SK-MEL-5 (cell line): ENCODE data around the gene PIK3R2. TPM values are rescaled to one million over a fixed set of nuclear protein-coding genes. Genes with fewer than 3 reads are reported as not detected.
A peak's percentile ranks its signal among the peaks of the same experiment; 100 is the strongest.
"Not testable (repeated sequence)": the region's sequence is repeated elsewhere in the genome, so short reads cannot be mapped to it uniquely, and the experiment has no call there.

Source experiments
- DNase-seq: peaks from one replicate; pipeline ENCODE4 v3.0.0-alpha.2; 2016; ENCODE audit warnings: low read depth, low spot score
- in situ Hi-C: cut with HindIII; loops from 2 replicates; pipeline ENCODE4 v1.10.0; 2016; ENCODE audit warnings: low sequenced_read_pairs, high pct_unique_total_duplicates, low pct_unique_long_range_greater_than_20kb
- polyA plus RNA-seq, 2 experiments: library from polyadenylated mRNA; depleted of rRNA; stranded (reverse); fragments of >200 nt; gene quantifications; 2 replicates each; pipeline ENCODE4 v1.2.3, GENCODE V29; 2015
- total RNA-seq: library from RNA; depleted of rRNA; stranded (reverse); fragments of >200 nt; shearing (Covaris generic); gene quantifications from 2 replicates; pipeline ENCODE4 v1.2.3, GENCODE V29; 2014; rRNA removed

Gene PIK3R2
- 7.2 and 8.9 TPM in 2 replicates for total RNA-seq
- polyA plus RNA-seq (2015; cell fraction: cytosol; rRNA removed): 27.3 and 49.6 TPM in 2 replicates
- polyA plus RNA-seq (2015; cell fraction: nucleus; rRNA removed): 6.2 and 20.5 TPM in 2 replicates

DNA sequence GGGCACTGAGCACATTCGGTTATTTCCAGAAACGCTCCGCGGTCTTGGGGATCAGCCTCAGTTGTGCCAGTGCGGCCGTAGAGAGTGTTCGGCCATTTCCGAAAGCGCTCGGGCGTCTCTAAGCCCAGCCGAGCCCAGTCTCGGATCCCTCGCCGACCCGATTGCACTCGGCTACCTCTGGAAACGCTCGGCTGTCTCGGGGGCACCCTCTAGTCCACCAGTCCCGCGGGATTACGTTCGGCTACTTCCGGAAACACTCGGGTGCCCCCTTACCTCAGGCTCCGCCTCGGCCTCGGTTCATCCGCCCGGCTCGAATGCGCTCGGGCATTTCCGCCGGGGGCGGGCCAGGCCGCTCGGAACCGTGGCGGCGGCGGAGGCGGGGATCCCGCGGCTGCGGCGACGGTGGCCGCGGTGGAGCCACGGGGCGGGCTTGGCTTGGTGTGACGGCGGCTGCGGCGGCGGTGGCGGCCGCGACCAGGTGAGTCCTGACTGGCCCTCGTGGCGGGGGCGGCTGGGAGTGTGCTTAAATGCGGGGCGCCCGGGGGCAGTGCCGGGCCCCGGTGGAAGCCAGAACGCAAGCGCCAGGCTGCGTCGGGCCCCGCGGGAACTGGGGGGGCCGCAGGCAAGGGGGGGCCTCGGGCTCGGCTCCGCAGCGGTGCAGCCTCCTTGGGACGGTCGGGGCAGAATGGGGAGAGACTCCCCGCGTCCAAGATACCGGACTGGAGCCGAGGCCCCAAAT is at the start of gene PIK3R2:
Gene PIK3R2, plus strand, starts transcription at position 347 of the 739 bp plus-strand sequence. CDS start 2,717 bp downstream, outside the sequence.
- DNase-seq: peak; percentile 98
- in situ Hi-C loops: no loop called here

DNA sequence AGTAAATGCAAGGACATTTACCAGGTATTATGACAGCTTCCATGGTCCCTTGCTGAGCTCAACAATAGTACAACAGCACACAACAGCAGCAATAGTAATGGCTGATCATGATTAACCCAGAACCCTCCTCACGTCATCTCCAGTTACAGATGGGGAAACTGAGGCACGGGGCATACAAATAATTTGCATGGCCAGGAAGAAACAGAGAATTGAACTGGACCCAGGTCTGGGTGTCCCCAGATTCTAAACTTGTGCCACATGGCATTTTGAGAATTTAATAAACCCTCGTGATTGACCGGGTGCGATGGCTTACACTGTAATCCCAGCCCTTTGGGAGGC is 48.2 kb upstream of the PIK3R2 start:
- DNase-seq: no peak
- in situ Hi-C loops: no loop called here

DNA sequence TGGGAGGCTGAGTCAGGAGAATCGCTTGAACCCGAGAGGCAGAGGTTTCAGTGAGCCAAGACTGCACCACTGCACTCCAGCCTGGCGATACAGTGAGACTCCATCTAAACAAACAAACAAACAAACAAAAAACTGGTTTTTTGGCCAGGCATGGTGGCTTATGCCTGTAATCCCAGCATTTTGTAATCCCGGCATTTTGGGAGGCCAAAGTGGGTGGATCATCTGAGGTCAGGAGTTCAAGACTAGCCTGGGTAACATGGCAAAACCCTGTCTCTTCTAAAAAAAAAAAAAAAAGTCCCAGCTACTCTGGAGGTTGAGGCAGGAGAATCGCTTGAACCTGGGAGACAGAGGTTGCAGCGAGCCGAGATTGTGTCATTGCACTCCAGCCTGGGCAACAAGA is 47.7 kb upstream of the PIK3R2 start:
- in situ Hi-C loops: not testable (repeated sequence)

DNA sequence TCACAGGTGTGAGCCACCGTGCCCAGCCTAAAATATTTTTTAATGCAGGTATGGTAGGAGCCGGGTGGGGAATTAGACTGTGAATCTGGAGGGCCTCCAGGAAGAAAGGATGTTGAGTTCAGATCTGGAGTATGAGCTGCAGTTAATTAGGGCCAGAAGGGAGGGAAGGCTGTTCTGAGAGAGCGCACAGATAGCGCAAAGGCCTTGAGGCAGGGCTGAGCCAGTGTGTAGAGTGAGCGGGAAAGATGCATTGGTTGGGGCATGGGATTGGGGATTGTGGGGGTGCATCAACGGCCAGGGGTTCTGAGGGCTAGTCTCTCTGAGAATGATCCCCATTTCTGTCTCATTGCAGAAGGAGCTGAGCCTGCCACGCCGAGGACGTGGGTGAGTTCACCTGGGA is 45.7 kb upstream of the PIK3R2 start:
- in situ Hi-C loops: no loop called here
- DNase-seq: no peak

More for the DNA sequence above, 47.7 kb upstream of the PIK3R2 start:
- not testable (repeated sequence) for DNase-seq

DNA sequence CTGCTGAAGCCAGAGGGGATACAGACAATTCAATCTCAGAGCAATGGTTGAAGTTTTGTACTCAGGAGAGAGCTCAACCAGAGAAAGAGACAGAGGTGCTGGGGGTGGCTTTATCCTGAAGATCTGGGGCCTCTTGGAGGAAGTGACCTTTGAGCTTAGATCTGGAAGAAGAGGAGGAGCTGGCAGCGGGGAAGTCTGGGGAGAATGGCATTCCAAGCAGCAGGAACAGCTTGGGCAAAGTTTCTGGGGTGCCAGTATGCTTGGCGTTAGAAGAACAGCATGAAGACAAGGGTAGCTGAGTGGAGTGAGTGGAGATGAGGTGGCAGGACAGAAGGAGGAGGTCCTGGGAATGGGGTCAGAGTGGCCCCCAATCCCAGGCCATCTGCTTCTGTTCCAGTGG is 44.1 kb upstream of the PIK3R2 start:
- DNase-seq: no peak
- in situ Hi-C loops: no loop called here

DNA sequence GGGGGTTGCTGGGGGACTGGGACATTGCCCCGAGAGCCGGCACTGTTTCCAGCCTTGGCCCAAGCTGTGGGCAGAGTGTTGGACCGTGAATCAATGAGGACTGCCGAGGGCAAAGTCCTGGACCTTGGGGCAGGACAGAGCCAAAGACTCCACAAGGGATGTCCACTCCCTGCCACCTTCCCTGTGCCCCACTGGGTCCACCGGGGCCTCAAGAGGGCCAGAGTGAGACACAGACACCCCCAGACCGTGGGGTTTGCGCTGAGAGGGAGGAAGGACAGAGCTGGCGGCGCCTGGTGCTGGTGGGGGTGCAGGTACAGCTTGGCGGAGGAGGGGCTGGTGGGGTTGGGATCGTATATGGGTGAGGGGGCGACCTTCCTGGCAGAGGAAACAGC is 43.6 kb upstream of the PIK3R2 start:
- no peak for DNase-seq
- in situ Hi-C loops: no loop called here

DNA sequence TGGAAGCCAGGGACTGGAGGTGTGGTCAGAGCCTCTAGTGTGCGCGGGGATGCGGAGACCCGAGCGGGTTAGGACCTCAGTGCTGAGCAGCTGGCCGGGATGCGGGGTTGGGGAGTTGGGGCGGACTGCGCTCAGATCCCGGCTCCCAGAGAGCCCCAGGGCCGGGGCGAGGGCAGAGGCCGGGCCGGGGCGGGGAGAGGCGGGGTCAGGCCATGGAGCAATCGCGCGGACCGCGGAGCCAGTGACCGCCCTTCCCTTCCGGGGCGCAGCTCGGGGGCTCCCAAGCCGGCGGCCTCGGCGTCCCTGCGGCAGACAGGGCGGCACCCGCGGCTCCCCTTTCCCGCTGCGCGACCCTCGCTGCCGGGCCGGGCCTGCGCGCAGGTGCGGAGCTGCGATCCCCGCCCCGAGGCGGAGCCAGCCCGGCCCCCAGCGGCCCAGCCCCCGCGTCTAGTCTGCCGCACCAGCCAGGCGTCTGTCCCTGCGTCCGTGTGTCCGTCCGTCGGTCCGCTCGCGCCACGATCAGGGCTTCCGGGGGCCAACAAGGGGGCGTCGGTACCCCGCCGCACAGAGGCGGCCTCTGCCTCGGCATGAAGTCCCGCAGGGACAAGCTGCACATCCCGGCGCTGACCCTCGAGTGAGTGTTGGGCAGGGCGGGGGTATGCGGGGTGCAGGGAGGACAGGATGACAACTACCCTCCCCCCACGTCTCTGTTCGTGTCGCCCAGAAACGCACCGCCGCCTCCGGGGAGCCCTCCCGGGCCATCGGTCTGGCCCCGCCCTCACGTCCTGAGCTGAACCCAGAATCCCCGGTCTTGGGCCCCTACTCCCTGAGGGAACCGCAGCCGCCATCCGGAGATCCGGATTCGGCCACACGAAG is 43.0 kb upstream of the PIK3R2 start:
- in situ Hi-C loops: no loop called here
- no peak for DNase-seq

DNA sequence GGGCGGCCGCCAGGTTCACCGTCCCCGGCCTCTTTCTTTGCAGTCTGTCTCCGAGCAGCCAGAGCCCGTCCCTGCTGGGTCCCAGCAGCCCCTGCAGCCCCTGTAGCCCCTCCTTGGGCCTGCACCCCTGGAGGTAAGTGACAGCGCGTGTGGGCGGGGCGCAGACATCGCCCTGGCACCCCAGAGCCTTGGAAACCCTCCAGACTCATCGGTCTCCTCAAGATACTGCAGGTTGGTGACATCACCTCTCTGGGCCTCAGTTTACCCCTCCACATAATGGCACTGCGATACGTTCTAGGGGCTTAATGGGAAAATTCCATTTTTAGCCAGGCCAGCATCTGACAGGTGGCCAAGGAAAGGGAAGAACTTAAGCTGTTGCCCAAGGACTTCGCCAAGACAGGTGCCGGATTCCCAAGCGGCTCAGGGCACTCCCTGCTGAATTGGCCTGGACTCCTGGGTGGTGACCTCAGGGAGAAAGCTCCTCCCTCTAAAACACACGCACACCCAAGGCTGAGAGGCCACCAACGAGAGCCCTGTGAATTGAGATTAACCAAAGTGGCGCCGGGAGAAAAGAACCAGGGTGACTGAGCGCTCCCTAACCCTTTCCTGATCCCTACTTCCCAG is 42.2 kb upstream of the PIK3R2 start:
- in situ Hi-C loops: no loop called here
- DNase-seq: no peak

DNA sequence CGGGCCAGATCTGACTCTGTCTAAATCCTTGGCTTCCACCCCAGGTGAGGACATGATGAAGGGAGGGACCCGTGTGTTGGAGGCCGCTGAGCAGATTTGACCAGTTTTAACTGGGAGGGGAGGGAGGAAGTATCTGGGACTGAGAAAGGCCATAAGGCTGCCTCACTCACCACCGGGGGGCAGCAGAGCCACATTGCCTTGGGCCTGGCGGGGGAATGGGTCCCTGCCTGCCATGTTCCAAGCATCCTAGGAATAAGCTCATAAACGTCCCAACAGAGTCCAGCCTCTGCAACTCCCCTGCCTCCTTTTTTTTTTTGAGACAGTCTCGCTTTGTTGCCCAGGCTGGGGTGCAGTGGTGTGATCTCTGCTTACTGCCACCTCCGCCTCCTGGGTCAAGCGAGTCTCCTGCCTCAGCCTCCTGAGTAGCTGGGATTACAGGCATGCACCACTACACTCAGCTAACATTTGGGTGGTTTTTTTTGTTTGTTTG is 39.9 kb upstream of the PIK3R2 start:
- in situ Hi-C loops: no loop called here
- peak; percentile 83 for DNase-seq

DNA sequence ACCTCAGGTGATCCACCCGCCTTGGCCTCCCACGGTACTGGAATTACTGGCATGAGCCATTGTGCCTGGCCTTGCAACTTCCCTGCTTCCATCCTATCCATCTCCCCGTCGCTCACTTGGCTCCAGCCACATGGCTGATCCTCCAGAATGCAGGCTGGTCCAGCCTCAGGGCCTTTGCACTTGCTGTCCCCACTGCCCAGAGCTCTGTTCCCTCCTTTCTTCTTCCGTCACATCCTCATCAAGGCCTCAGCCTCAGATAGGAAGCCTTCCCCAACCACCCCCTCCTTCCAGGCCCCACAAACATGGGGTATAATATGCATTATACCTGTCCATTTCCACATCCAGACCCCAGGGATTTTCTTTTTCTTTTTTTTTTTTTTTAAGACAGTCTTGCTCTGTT is 39.1 kb upstream of the PIK3R2 start:
- DNase-seq: no peak
- in situ Hi-C loops: no loop called here

DNA sequence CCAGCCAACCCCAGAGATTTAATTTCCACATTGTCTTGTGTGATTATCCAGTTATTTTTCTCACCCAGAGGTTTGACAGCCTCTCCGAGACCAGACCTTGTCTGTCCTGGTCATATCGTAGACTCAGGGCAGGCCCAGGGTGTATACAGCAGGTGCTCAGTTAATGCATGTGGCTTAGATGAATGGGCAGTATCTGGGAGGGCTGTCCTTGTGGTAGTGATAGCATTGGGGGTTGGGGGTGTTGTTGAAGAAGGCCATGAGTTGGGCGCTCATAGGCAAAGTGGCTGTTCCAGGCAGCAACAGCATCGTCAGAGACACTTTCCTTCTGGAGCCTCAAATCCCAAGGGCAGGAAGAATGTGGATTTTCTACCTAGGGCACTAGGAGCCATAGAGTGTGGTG is 38.5 kb upstream of the PIK3R2 start:
- no peak for DNase-seq
- in situ Hi-C loops: no loop called here

DNA sequence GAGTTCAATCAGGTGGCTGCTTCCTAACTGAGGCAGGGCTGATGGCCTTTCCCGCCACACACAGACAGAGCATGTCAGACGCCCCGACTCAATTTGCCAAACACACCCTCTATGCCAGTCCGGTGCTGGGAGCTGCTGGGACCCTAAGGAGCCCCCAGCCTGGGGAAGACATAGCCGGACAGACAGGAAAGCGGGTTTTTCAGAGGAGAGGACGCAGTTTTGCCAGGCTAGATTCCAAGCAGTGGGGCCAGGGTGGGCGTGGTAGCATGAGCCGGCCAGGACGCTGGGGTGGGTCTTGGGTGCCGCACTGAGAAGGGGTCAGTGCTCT is 35.6 kb upstream of the PIK3R2 start:
- in situ Hi-C loops: no loop called here

DNA sequence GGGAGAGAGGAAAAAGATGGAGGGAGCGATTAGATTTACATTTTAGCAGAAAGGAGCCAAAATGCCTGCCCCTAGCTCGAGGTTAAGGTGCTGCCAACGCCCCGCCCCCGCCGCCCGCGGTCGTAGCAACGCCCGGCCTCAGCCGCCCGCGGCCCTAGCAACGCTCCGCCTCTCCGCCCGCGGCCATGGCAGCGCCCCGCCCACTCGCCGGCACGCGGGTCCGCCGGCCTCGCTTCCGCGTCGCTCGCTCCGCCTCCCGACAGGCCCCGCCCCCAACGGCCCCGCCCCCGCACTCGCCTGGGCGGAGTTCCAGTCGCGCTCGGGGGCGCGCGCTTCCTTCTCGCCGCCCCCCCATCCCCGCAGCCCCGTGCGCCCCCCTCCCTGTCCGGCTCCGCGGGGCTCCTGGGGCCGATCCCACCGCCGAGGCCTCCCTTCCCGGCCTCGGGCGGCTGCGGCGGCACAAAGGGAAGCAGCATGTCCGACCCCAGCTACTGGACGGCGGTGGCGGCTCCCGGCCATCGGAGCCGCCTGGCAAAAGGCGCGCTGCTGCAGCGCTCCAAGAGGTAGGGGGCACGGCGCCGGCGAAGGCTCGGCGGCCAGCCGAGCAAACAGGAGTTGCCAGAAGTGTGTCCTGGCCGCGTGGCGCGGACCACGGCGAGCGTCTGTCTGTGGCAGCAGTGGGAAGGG is 35.1 kb upstream of the PIK3R2 start:
- in situ Hi-C loops: no loop called here
- peak; percentile 59 for DNase-seq

More for the DNA sequence above, 35.6 kb upstream of the PIK3R2 start:
- no peak for DNase-seq

DNA sequence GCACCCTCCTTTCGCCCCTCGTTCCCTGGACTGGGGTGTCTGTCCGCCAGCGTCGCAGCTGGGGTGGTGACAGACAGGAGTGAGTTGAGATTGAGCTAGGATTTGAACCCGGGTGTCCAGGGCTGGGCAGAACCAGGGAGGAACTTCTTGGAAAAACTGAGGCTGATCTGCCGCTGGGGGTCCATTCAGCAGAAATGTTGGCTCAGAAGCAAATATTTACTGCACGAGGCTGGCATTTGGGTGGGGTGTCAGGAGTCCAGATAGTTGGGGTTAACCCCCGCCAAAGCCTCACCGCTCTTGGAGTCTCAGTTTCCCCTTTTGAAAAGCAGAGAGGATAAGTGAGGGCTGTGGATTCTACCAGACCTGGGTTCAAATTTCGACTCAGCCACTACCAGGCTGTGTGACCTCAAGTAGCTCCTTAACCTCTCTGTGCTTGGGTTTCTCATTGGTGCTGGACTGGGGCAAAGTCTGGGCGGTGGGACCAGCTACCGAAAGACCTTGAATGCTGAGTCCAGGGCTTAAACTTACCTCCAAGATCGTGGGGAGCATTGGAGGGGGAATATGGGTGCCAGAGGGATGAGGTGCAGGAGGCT is 34.4 kb upstream of the PIK3R2 start:
- in situ Hi-C loops: no loop called here
- no peak for DNase-seq

DNA sequence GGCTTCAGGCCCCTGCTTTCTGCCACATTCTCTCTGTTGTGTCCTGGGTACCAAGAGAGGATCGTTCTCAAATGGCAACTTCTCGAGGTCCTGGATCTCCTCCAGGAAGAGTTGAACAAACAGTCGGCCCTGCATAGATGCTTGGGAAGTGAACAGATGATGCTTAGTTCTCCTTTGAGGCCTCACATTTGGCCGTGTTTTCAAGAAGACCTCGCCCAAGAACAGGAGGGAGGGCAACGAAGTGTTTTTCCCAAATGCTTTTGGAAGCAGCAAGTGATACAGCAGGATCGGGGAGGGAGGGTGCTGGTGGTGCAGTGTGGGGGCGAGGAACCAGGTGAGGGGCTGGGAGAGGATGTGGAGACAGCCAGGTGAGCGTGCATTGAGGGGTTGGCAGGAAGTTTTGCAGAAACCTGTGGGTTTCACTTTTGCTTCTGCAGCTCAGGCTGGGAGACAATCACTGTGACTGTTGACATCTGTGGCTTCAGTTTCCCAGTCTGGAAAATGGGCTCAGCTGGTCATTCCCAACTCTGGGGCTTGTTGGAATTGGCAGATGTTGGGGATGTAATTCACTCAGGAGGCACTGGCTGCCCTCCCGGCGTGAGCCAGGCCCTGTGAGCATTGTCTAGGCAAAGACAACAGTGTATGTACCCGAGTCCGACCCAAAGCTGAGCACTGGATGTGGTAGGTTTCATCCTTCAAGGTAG is 33.8 kb upstream of the PIK3R2 start:
- no peak for DNase-seq
- in situ Hi-C loops: no loop called here

DNA sequence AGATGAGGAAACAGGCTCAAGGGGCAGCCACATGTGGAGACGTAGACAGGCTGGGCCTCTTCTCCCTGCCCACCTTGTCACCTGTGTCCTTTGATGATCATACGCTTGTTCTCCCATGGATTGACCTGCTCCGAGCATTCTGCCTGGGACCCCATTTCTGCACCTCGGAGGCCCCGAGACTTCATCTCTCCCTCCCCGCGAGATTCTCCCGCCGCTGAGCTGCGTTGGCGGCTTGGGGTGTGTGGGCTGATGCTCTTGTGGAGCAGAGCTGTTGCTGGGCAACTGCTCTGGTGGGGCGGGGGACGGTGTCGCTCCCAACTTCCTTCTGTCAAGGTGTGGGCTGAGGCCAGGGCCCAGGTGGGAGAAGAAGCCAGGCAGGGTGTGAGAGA is 33.3 kb upstream of the PIK3R2 start:
- DNase-seq: no peak
- in situ Hi-C loops: no loop called here

DNA sequence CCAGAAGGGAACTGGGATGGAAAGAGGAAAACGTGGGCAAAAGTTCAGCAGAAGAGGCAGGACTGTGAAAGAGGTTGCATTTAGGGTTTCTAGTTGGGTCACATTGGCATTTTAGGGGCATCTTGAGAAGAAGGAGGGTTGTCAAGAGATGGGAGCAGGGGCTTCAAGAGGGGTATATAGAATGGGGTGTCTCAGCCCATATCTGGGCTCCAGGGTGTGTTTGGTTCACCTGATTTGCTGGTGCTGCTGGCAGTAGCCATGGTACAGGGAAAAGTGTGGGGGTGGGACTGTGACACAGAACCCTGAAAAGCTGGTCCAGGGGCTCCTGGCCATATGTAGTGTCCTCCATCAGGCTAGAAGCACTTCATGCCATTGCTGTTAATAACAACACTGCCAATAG is 32.8 kb upstream of the PIK3R2 start:
- in situ Hi-C loops: no loop called here
- no peak for DNase-seq
